ENCODE data around the gene TMEM167B. TPM values are rescaled to one million over a fixed set of nuclear protein-coding genes. Genes with fewer than 3 reads are reported as not detected.

Gene TMEM167B
- total and polyA plus RNA-seq, 2 of the 8 experiments (the other 6 are each of a cell fraction or from before 2014, with no cell fraction given) = 3.6 to 14.8 TPM

DNA sequence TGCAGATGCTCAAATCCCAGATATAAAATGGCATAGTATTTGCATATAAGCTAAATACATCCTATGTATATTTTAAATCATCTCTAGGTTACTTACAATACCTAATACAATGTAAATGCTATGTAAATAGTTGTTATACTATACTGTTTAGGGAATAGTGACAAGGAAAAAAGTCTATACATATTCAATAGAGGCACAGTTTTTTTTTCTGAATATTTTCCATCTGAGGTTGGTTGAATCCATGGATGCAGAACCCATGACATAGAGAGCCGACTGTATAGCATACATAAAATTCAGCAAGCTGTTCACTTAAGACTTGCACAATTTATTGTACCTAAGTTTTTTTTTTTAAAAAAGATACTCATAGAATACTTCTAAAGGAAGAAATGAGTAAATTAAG lies 21.3 kb upstream of the TMEM167B start:
- Histone ChIP-seq H4K91ac (replicated peaks; ENCODE audit: insufficient read length, low read length) (no peak overlapping the region), H3K27ac (ENCODE audit: low read depth, low read length) (no peak overlapping the region), H3K4me3 (ENCODE audit: extremely low read depth in 1 of 4, insufficient read depth in 2 of 4, low read depth in 3 of 4, low read length in 4 of 4) (no peak overlapping the region), H2BK12ac (ENCODE audit: low read depth, low read length) (no peak overlapping the region), H2AK5ac (ENCODE audit: low read depth, low read length) (no peak overlapping the region), H3K4ac (replicated peaks; ENCODE audit: insufficient read length, low read depth, low read length) (no peak overlapping the region), H3K9me3 (ENCODE audit: insufficient read depth in 2 of 2, low read depth in 1 of 2, low read length in 1 of 2) (peaks cover 0 to 8% of the 10 kb centered on the region in 2 experiments; a peak in 1 of 4 replicates), H2BK20ac (ENCODE audit: low read length) (no peak overlapping the region), H3K36me3 (ENCODE audit: control insufficient read depth in 2 of 4, insufficient read depth in 4 of 4, low read length in 3 of 4) (peaks cover 0 to 27% (median 4%) of the 10 kb centered on the region in 4 experiments; a peak in 5 of 8 replicates), H3K23ac (ENCODE audit: insufficient read length) (no peak overlapping the region), H3K79me2 (ENCODE audit: control insufficient read depth in 1 of 2, insufficient read depth in 2 of 2, low read length in 2 of 2) (peaks cover 0 to 12% of the 10 kb centered on the region in 2 experiments; a peak in 2 of 4 replicates), H3K79me1 (ENCODE audit: low read depth, low read length) (0 out of 2 replicates have a peak, but pooled peaks cover 3% of the 10 kb centered on the region), H2BK120ac (replicated peaks; ENCODE audit: low read depth, low read length) (no peak overlapping the region), H3K18ac (ENCODE audit: extremely low read depth, low read length) (no peak overlapping the region), H2BK15ac (ENCODE audit: low read length) (no peak overlapping the region), H3K27me3 (replicated peaks in 1 of 4; ENCODE audit: control insufficient read depth in 3 of 4, extremely low read depth in 1 of 4, insufficient read depth in 3 of 4, low read length in 3 of 4) (no peaks in the 10 kb centered on the region), H2BK5ac (ENCODE audit: low read depth, low read length) (no peak overlapping the region), H4K5ac (ENCODE audit: insufficient read length, low read depth, low read length) (no peak overlapping the region), H2AFZ (ENCODE audit: low read length) (no peak overlapping the region), H3K4me1 (replicated peaks in 1 of 4; ENCODE audit: control insufficient read depth in 3 of 4, insufficient read depth in 4 of 4, low read length in 3 of 4) (no peaks in the 10 kb centered on the region), H3K9ac (replicated peaks in 1 of 4; ENCODE audit: extremely low read depth in 1 of 4, low read depth in 3 of 4, low read length in 3 of 4) (no peak overlapping the region), H4K20me1 (replicated peaks in 1 of 2; ENCODE audit: control insufficient read depth in 1 of 2, insufficient read depth in 2 of 2, low read length in 2 of 2) (no peaks in the 10 kb centered on the region), H3K4me2 (ENCODE audit: insufficient read depth in 1 of 2, low read depth in 2 of 2, low read length in 2 of 2) (no peak overlapping the region), H3K56ac (replicated peaks; ENCODE audit: insufficient read length, low read depth, low read length) (no peak overlapping the region), H3K23me2 (ENCODE audit: low read depth, low read length) (no peaks in the 10 kb centered on the region), H4K8ac (ENCODE audit: extremely low read depth, insufficient read depth, low read length) (no peak overlapping the region), H3K14ac (ENCODE audit: insufficient read length) (no peak overlapping the region)
- ChIA-PET CTCF (ENCODE audit: partially characterized antibody) (interaction anchor here (0.5 to 1.8 kb wide), 4 partner anchors 13 to 41 kb away, joined by 3 to 4 read pairs (median 4); no protein-coding TSS in a partner anchor), POLR2A (ENCODE audit: partially characterized antibody) (interaction anchor here (1.6 to 1.7 kb wide), 2 partner anchors 8 to 34 kb away, joined by 4 to 9 read pairs; no protein-coding TSS in a partner anchor)
- no peak for TF ChIP-seq GABPA (IDR thresholded peaks at IDR 0.05; ENCODE audit: borderline replicate concordance, insufficient read depth, low read length)
- FAIRE-seq = no peak
- no peak for DNase-seq (ENCODE audit: low read depth in 1 of 2, low spot score in 2 of 2)
- WGBS, 2 experiments (ENCODE audit: extremely low coverage in 1 of 2, insufficient coverage in 1 of 2, insufficient read length in 1 of 2, insufficient replicate concordance in 2 of 2, low coverage in 1 of 2, low lambda C conversion rate in 2 of 2, missing lambda C conversion rate in 1 of 2) = 88% methylated on average over 1 of the region's 1 CpG; no CpG with 5 or more reads in 1 of the 2 experiments

All from H1 (cell line).